OCI-LY7 (cell line): Measurements from ENCODE around the gene ZDHHC19. TPM values are rescaled to one million over a fixed set of nuclear protein-coding genes. Genes with fewer than 3 reads are reported as not detected.

Experiments used
- BruUV-seq: library from RNA; stranded (reverse); fragments of 400-500 nt; replicated peaks from 2 replicates; lab custom pipeline; 2021; lab: Mats Ljungman, UMichigan
- CTCF ChIA-PET: fragments of 300-600 bp; sonication (Branson Sonifier 250); formaldehyde crosslinking; loops from one replicate; lab custom pipeline; 2022; ENCODE audit warnings: antibody characterized with exemption; ENCODE audit not compliant: unreplicated experiment; lab: Charles Lee
- POLR2A ChIA-PET: fragments of 300-600 bp; sonication (Branson Sonifier 250); formaldehyde crosslinking; loops from one replicate; lab custom pipeline; 2022; ENCODE audit warnings: antibody characterized with exemption; lab: Charles Lee
- DNase-seq: peaks from one replicate; pipeline ENCODE4 v3.0.0-alpha.2; 2015; ENCODE audit warnings: low spot score
- H2AFZ ChIP-seq: fragments of 200-600 bp; sonication (generic), shearing (Covaris generic); 2 replicates; pipeline ENCODE4 v1.6.1; 2014; ENCODE audit warnings: mild to moderate bottlenecking, antibody characterized with exemption, low read length, moderate library complexity
- H3K27ac ChIP-seq: fragments of 200-600 bp; sonication (generic); 2 replicates; pipeline ENCODE4 v1.5.1; 2014; ENCODE audit warnings: mixed run types, low read depth, mild to moderate bottlenecking, moderate library complexity, low read length, inconsistent platforms; ENCODE audit not compliant: poor library complexity, severe bottlenecking
- H3K36me3 ChIP-seq: fragments of 200-600 bp; sonication (generic); 2 replicates; pipeline ENCODE4 v1.6.1; 2014; ENCODE audit warnings: mild to moderate bottlenecking, antibody characterized with exemption, low read length, moderate library complexity, mixed read lengths; ENCODE audit not compliant: insufficient read depth
- H3K4me1 ChIP-seq: fragments of 200-600 bp; sonication (generic); 2 replicates; pipeline ENCODE4 v1.5.1; 2014; ENCODE audit warnings: mild to moderate bottlenecking, low read length; ENCODE audit not compliant: insufficient read depth, poor library complexity, severe bottlenecking
- H3K4me2 ChIP-seq: fragments of 200-600 bp; sonication (generic); 2 replicates; pipeline ENCODE4 v1.6.1; 2014; ENCODE audit warnings: mild to moderate bottlenecking, low read length
- H3K4me3 ChIP-seq: fragments of 200-600 bp; sonication (generic); 2 replicates; pipeline ENCODE4 v1.5.1; 2014; ENCODE audit warnings: mild to moderate bottlenecking, low read depth, low read length; ENCODE audit not compliant: poor library complexity, severe bottlenecking
- H3K79me2 ChIP-seq: fragments of 200-600 bp; sonication (generic); 2 replicates; pipeline ENCODE4 v1.6.1; 2016; ENCODE audit warnings: low read depth, mild to moderate bottlenecking, low read length, moderate library complexity, mixed read lengths; ENCODE audit not compliant: insufficient read depth
- H3K9me2 ChIP-seq: fragments of 200-600 bp; sonication (generic); 2 replicates; pipeline ENCODE4 v1.6.1; 2016; ENCODE audit warnings: mild to moderate bottlenecking, low read length, mixed read lengths; ENCODE audit not compliant: insufficient read depth
- H3K9me3 ChIP-seq: fragments of 200-600 bp; sonication (generic); 2 replicates; pipeline ENCODE4 v1.6.1; 2014; ENCODE audit warnings: mild to moderate bottlenecking, mixed run types, low read length, mixed read lengths
- H4K20me1 ChIP-seq: fragments of 200-600 bp; sonication (generic); 2 replicates; pipeline ENCODE4 v1.6.1; 2014; ENCODE audit warnings: mild to moderate bottlenecking, antibody characterized with exemption, low read length, moderate library complexity, mixed read lengths; ENCODE audit not compliant: insufficient read depth
- EZH2phosphoT487 ChIP-seq: fragments of 200-600 bp; sonication (generic); IDR thresholded peaks from 2 replicates; pipeline ENCODE4 v1.6.1; 2018; ENCODE audit warnings: low read depth, borderline replicate concordance, mild to moderate bottlenecking, mixed run types, antibody characterized with exemption, low read length, moderate library complexity, mixed read lengths
- intact Hi-C: fragments of 100-400 bp; cut with micrococcal nuclease; formaldehyde crosslinking; loops from one replicate; pipeline ENCODE4 v1.10.0; 2022; ENCODE audit not compliant: unreplicated experiment
- total RNA-seq, 2 experiments: library from RNA; depleted of rRNA in 1 of 2; stranded (reverse); fragments of >200 nt in 1 of 2; shearing (Covaris generic) in 1 of 2; gene quantifications; 2 replicates each; pipeline ENCODE4 v1.2.3, GENCODE V29; 2014 to 2022
- TF ChIP-seq, protein P1 (sequence below): fragments of 200-600 bp; sonication (generic); conservative IDR thresholded peaks from 2 replicates; pipeline ENCODE4 v1.5.1; 2014; ENCODE audit warnings: mild to moderate bottlenecking, antibody characterized with exemption, low read length, moderate library complexity, mixed read lengths

ZDHHC19 gene
- total RNA-seq, 2 experiments from 2014 or later = not detected

DNA sequence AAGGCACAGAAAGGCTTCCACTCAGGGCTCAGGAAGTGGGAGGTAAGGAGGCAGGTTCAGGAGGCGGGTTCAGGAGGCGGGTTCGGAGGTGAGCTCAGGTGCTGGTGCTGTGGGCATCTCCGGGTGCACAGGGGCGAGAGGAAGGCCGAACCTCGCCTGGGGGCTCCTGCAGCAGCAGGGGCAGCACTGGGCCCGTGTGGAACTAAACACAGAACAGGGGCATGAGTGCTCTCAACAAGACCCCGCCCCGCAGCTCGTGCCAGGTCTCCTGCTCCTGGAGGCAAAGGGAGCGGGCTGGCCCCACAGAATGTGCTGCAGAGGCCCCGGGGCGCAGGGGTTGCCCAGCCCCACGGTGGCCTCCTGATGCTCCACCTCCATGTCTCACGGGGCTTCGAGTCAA is 13.7 kb downstream of the ZDHHC19 start:
- ChIA-PET POLR2A (interaction anchor here (0.7 kb wide), 1 partner anchor 175 kb away, joined by 4 read pairs; no protein-coding TSS in a partner anchor), CTCF (no interaction called here)
- H3K4me1 ChIP-seq = no peaks in the 10 kb centered on the region
- no peak overlapping the region for H3K4me2 ChIP-seq
- no peak overlapping the region for H2AFZ ChIP-seq
- no peaks in the 10 kb centered on the region for H3K9me2 ChIP-seq
- no peak overlapping the region for H3K27ac ChIP-seq
- TF ChIP-seq, protein P1, sequence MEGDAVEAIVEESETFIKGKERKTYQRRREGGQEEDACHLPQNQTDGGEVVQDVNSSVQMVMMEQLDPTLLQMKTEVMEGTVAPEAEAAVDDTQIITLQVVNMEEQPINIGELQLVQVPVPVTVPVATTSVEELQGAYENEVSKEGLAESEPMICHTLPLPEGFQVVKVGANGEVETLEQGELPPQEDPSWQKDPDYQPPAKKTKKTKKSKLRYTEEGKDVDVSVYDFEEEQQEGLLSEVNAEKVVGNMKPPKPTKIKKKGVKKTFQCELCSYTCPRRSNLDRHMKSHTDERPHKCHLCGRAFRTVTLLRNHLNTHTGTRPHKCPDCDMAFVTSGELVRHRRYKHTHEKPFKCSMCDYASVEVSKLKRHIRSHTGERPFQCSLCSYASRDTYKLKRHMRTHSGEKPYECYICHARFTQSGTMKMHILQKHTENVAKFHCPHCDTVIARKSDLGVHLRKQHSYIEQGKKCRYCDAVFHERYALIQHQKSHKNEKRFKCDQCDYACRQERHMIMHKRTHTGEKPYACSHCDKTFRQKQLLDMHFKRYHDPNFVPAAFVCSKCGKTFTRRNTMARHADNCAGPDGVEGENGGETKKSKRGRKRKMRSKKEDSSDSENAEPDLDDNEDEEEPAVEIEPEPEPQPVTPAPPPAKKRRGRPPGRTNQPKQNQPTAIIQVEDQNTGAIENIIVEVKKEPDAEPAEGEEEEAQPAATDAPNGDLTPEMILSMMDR = no peak
- no peak for TF ChIP-seq EZH2phosphoT487
- no peaks in the 10 kb centered on the region for H4K20me1 ChIP-seq
- no peak overlapping the region for H3K4me3 ChIP-seq
- no peaks in the 10 kb centered on the region for H3K36me3 ChIP-seq
- intact Hi-C loops = no loop called here
- no TSS peak for BruUV-seq
- H3K79me2 ChIP-seq = no peaks in the 10 kb centered on the region
- DNase-seq = no peak
- no peaks in the 10 kb centered on the region for H3K9me3 ChIP-seq

DNA sequence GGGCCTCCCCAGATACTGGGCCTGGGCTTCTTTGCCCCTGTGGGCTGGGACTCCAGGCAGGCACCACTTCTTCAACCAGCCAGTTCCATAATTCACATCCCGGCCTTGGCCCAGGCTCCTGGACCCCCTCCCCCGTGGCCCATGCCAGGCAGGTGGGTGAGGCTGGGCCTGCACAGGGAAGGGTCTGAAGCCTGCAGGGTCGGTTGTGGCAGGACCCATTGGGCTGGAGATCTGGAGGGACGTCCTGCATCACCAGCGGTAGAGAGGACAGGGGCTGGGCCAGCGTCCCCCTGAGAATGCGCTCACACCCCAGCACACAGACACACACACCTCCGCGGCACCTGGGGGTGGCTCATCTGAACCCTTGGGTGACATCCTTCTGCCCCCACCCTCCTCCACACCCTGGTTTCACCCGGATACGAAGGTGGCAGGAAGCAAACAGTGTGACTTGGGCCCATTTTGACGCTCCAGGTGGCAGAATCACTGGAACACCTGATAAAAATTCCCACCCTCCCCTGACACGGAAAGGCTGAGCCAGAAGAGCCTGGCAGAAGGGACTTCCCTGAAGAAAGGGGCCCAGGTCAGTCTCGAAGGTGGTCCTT is 15.4 kb downstream of the ZDHHC19 start:
- no peak overlapping the region for H3K4me2 ChIP-seq
- no peak overlapping the region for H3K4me3 ChIP-seq
- no TSS peak for BruUV-seq
- no peak overlapping the region for H3K27ac ChIP-seq
- intact Hi-C loops = loop anchor here (1.0 kb wide), 2 partner anchors 122 to 173 kb away; no protein-coding TSS in a partner anchor
- no peak overlapping the region for H2AFZ ChIP-seq
- CTCF ChIA-PET = no interaction called here
- DNase-seq = no peak
- H3K79me2 ChIP-seq = no peaks in the 10 kb centered on the region
- H3K9me2 ChIP-seq = no peaks in the 10 kb centered on the region
- POLR2A ChIA-PET = interaction anchor here (0.6 kb wide), 1 partner anchor 67 kb away, joined by 3 read pairs; no protein-coding TSS in a partner anchor
- H3K36me3 ChIP-seq = no peaks in the 10 kb centered on the region
- H3K4me1 ChIP-seq = no peaks in the 10 kb centered on the region
- TF ChIP-seq, protein P1 = no peak
- TF ChIP-seq EZH2phosphoT487 = no peak
- no peaks in the 10 kb centered on the region for H3K9me3 ChIP-seq
- no peaks in the 10 kb centered on the region for H4K20me1 ChIP-seq

- Histone ChIP-seq H3K4me2 (no peak overlapping the region), H3K36me3 (no peaks in the 10 kb centered on the region), H3K9me3 (no peaks in the 10 kb centered on the region), H2AFZ (no peak overlapping the region), H3K79me2 (no peaks in the 10 kb centered on the region), H3K4me1 (no peaks in the 10 kb centered on the region), H3K27ac (no peak overlapping the region), H4K20me1 (no peaks in the 10 kb centered on the region), H3K4me3 (no peak overlapping the region), H3K9me2 (no peaks in the 10 kb centered on the region)
- no peak for DNase-seq
- ChIA-PET CTCF (no interaction called here), POLR2A (no interaction called here)
- TF ChIP-seq, protein P1 = no peak
- no peak for TF ChIP-seq EZH2phosphoT487
- no TSS peak for BruUV-seq
- intact Hi-C loops = no loop called here
Observed at GRCh38 chr3:196194542-196194915, 16.7 kb downstream of the ZDHHC19 start.
